ENCODE data around the gene LRRC37A3.
"Not testable (repeated sequence)": the region's sequence is repeated elsewhere in the genome, so short reads cannot be mapped to it uniquely, and the experiment has no call there.

Gene LRRC37A3

DNA sequence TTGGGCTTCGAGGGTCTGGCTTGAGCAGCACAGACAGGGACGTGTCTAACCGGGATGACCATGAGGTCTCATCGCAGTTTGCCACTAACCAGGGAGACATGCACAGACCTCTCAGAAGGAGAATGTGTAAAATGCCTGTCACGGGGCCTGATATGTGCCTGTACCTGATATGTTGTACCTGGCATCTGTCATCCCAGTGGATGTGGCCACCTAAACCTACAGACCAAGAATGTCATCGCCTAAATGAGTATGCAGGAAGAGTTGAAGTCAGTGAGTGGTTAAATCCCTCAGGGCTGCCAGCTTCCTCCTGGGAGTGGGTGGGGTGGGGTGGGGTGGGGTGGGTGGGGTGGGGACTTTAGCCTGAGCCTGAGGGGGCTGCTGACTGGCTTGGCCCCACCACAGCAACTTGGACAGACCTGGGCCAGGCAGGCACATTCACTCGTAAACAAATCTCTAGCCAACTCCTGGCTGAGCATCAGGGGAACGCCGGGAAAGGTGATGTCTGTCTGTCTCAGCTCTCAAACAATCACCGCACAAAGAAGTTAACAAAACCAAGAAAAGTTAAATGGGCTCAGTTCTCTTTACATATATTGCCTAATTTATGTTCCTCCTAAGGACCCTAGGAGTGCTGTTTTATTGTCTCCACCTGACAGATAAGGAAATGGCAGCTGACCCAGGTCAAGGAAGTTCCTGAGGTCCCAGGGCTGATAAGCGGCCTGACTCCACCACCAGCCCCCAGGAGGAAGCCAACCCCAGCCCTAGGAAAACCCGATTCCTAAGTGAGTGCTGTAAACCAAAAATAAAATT, 89.3 kb downstream of the LRRC37A3 start:
- not testable (repeated sequence) for DNase-seq (ENCODE audit: low spot score in 2 of 2); H3K4me3 Mint-ChIP-seq; H3K4me1 Mint-ChIP-seq; H3K27ac Mint-ChIP-seq; ATAC-seq; H3K9me3 Mint-ChIP-seq
- peaks cover 18% of the 10 kb centered on the region for H3K36me3 Mint-ChIP-seq

DNA sequence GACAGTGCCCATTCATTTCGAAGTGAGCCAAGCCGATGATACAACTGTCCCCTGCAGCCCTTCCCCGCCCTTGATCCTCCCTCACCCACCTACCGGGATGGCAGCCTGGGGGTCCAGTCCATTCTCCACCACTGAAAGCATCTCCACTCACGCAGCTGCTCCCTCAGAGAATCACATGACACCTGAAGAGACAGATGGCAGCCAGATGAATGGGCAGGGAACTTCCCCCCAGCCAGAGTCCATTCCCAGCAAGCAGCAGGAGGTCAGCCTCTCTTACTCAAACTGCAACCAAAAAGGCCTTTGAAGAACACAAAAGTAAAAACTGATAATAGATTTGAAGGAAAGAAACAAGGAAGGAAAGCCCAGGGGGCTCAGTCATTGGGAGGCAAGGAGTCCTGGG, 90.2 kb downstream of the LRRC37A3 start:
- H3K27ac Mint-ChIP-seq, ATAC-seq: not testable (repeated sequence)
- peaks cover 27% of the 10 kb centered on the region for H3K36me3 Mint-ChIP-seq

DNA sequence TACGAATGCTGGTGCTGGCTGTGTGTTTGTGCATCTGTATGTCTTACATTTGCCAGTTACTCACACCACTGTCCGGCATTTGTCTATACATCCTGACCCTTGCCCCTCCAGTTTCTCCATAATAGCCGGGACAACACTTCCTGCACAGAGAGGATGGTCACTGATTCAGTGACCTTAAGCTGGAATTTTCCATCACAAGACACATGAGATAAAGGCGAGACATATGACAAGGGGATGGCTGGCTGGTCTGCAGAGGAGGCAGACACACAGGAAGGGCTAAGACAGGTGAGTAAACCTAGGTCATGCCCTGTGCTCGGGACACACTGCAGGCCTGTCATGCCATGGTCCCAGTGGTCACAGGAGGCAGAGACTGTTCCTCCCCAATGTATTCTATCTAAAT, 100.4 kb downstream of the LRRC37A3 start:
- not testable (repeated sequence) for DNase-seq (ENCODE audit: low spot score in 2 of 2); H3K4me1 Mint-ChIP-seq; H3K9me3 Mint-ChIP-seq; ATAC-seq; H3K4me3 Mint-ChIP-seq; H3K27ac Mint-ChIP-seq
- peaks cover 60% of the 10 kb centered on the region for H3K36me3 Mint-ChIP-seq

More for the DNA sequence above, 90.2 kb downstream of the LRRC37A3 start:
- H3K4me3 Mint-ChIP-seq; DNase-seq (ENCODE audit: low spot score in 2 of 2); H3K4me1 Mint-ChIP-seq; H3K9me3 Mint-ChIP-seq: not testable (repeated sequence)

DNA sequence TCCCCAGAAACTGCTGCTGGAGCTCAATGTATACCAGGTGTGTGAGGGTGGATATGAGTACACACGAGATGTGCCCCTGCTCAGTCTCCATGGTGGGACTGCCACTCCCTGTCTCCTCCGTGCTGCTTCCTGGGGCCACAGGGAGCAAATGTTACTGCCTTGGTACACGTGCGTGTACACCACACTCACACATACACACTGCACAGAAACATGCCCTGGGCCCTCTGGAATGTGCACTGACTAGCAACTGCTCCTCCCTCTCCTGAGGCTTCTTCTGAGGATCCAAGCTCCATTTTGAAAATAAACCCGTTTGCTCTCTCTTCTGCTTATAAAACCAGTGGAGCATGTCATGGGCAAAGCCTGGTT, 103.5 kb downstream of the LRRC37A3 start:
- DNase-seq (ENCODE audit: low spot score in 2 of 2); H3K4me3 Mint-ChIP-seq; ATAC-seq; H3K27ac Mint-ChIP-seq; H3K9me3 Mint-ChIP-seq; H3K4me1 Mint-ChIP-seq: not testable (repeated sequence)
- H3K36me3 Mint-ChIP-seq = peaks cover 53% of the 10 kb centered on the region

DNA sequence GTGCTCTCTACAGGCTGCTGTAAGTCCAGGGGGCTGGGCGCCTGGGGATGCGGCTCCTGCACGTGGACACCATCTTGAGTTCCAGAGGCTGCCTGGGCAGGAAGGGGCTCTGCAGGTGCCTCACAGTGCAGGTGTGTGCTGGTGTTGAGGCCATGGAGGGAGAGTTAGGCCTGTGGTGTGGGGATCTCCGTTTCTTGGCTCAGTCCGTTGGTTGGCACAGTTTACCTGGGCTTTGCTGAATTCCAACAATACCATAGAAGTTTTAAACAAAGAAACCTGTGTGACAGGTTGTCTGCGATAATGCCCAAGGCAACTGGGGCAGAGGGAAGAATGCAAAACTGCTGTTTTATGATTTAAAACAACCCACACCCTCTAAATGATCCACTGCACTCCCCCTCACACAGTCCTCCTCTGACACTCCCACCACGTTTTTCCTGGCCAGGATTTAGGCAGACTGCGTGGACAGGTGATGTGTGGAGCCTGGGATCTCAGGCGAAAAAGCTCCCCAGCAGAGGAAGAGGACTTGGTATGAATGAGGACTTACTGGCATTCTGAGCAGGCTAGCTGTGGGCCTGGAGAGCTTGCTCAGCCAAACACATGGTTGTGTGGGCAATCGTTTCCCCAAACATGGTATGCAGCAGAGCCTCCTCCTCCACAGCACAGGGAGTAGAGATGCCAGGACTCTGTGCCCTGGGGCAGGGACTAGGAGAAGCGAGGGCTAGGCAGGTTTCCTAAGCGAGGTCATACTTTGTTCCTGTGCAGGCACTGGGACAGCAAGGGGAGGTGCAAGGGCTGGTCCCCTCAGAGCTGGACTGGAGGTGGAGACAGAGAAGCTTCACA, 104.1 kb downstream of the LRRC37A3 start:
- ATAC-seq; DNase-seq (ENCODE audit: low spot score in 2 of 2); H3K27ac Mint-ChIP-seq; H3K4me3 Mint-ChIP-seq; H3K9me3 Mint-ChIP-seq; H3K4me1 Mint-ChIP-seq: not testable (repeated sequence)
- peaks cover 46% of the 10 kb centered on the region for H3K36me3 Mint-ChIP-seq

DNA sequence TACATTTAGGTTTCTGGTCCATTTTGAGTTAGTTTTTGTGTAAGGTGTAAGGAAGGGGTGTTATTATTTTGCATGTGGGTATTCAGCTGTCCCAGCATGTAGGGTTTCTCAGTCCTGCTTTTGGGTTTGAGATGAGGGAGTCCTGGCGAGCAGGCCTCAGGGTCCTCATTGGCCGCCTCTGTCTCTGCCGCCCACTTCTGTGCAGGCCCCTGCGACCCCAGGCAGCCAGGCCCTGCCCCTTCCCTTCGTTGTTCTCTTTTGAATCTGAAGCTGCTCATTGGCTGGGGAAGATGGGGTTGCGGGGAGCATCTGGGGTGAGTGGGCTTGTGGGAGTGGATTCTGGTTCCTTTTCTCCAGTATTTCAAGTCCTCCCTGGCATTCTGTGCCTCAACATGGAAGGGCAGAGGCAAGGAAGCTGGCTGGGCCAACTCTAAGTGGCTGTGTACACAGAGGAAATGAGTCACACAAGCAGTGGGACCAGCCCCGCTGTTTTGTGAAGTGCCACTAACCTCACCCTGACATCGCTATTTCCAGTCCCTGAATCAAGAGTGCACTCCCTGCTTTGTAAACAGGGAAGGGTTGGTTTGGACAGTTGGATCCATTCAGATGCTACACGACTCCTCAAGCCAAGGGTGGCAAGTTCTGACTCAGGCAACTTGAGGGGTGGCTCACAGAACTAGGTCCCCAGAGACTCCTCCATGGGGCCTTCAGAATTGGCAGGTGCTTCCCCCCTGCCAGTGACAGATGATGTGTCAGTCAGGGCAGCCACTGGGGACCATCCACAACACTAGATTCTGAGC, 110.9 kb downstream of the LRRC37A3 start:
- DNase-seq (ENCODE audit: low spot score in 2 of 2) (peak; percentile 44 to 82), ATAC-seq (peak; percentile 99)
- Mint-ChIP-seq H3K4me1 (peaks cover 24% of the 10 kb centered on the region), H3K27ac (peak overlapping the region; percentile 95), H3K36me3 (peaks cover 42% of the 10 kb centered on the region), H3K4me3 (peak overlapping the region; percentile 54)
- H3K9me3 Mint-ChIP-seq = not testable (repeated sequence)
